Measurements from ENCODE around the gene SBF1. TPM values are rescaled to one million over a fixed set of nuclear protein-coding genes. Genes with fewer than 3 reads are reported as not detected.

SBF1 gene
- total RNA-seq, 4 donors from 2014 or later = 63.7 to 122 (median 64.4) TPM

GRCh38 chr22:50473855-50474671 lies 772 bp downstream of the SBF1 start:
- H3K9me3 ChIP-seq = no peaks in the 10 kb centered on the region
- H3K27me3 ChIP-seq = peaks cover 5% of the 10 kb centered on the region
- H3K4me3 ChIP-seq = peak overlapping the region; percentile 72 to 96
- peaks cover 0 to 8% of the 10 kb centered on the region in 2 donors for H3K36me3 ChIP-seq
- no peak for TF ChIP-seq EP300 (IDR thresholded peaks at IDR 0.05)
- no peak for TF ChIP-seq POLR2AphosphoS5 (IDR thresholded peaks at IDR 0.05)
- TF ChIP-seq CTCF (IDR thresholded peaks at IDR 0.05) = peak in 1 of 4 experiments; percentile 17
- no peak for TF ChIP-seq POLR2A (IDR thresholded peaks at IDR 0.05)
- H3K4me1 ChIP-seq = peaks cover 0 to 60% (median 48%) of the 10 kb centered on the region in 3 donors
- H3K27ac ChIP-seq = peak overlapping the region; percentile 44 to 94 (median 91)
- ATAC-seq = peak; percentile 30
- WGBS, 2 donors (ENCODE audit: low coverage in 1 of 2) = 0 to 2% methylated on average over 2 to 9 of the region's 62 CpGs

- Histone ChIP-seq H3K27ac (peak overlapping the region in 1 of 4 donors; percentile 7), H3K9me3 (no peaks in the 10 kb centered on the region), H3K36me3 (peaks cover 0 to 11% of the 10 kb centered on the region in 2 donors), H3K4me3 (peak overlapping the region in 1 of 2 donors; percentile 96), H3K4me1 (peaks cover 0 to 69% (median 48%) of the 10 kb centered on the region in 3 donors), H3K27me3 (no peaks in the 10 kb centered on the region)
- 94% methylated on average over 4 of the region's 6 CpGs; no CpG with 5 or more reads in 1 of the 2 donors for whole genome bisulfite sequencing, 2 donors (ENCODE audit: low coverage in 1 of 2)
- no peak for TF ChIP-seq CTCF (IDR thresholded peaks at IDR 0.05)
- no peak for TF ChIP-seq POLR2AphosphoS5 (IDR thresholded peaks at IDR 0.05)
- no peak for TF ChIP-seq POLR2A (IDR thresholded peaks at IDR 0.05)
- TF ChIP-seq EP300 (IDR thresholded peaks at IDR 0.05) = no peak
- no peak for ATAC-seq
Measured at GRCh38 chr22:50473088-50473487, 1.7 kb downstream of the SBF1 start.

- peaks cover 0 to 22% of the 10 kb centered on the region in 2 donors for H3K36me3 ChIP-seq
- no peak overlapping the region for H3K4me3 ChIP-seq
- no peaks in the 10 kb centered on the region for H3K9me3 ChIP-seq
- TF ChIP-seq POLR2AphosphoS5 (IDR thresholded peaks at IDR 0.05) = no peak
- TF ChIP-seq EP300 (IDR thresholded peaks at IDR 0.05) = no peak
- TF ChIP-seq CTCF (IDR thresholded peaks at IDR 0.05) = no peak
- no peak for TF ChIP-seq POLR2A (IDR thresholded peaks at IDR 0.05)
- H3K4me1 ChIP-seq = peaks cover 0 to 69% (median 48%) of the 10 kb centered on the region in 3 donors
- whole genome bisulfite sequencing, 2 donors (ENCODE audit: low coverage in 1 of 2) = no CpG with 5 or more reads among the region's 5 CpGs
- H3K27me3 ChIP-seq = no peaks in the 10 kb centered on the region
- no peak for ATAC-seq
- H3K27ac ChIP-seq = no peak overlapping the region
Measured at GRCh38 chr22:50471962-50472361, 2.9 kb downstream of the SBF1 start.

- Histone ChIP-seq H3K27me3 (no peaks in the 10 kb centered on the region), H3K4me1 (peaks cover 0 to 69% (median 48%) of the 10 kb centered on the region in 3 donors), H3K9me3 (no peaks in the 10 kb centered on the region), H3K27ac (no peak overlapping the region), H3K36me3 (peaks cover 0 to 29% of the 10 kb centered on the region in 2 donors), H3K4me3 (no peak overlapping the region)
- no peak for ATAC-seq
- TF ChIP-seq CTCF (IDR thresholded peaks at IDR 0.05) (no peak), POLR2A (IDR thresholded peaks at IDR 0.05) (no peak), EP300 (IDR thresholded peaks at IDR 0.05) (no peak), POLR2AphosphoS5 (IDR thresholded peaks at IDR 0.05) (no peak)
- no CpG with 5 or more reads among the region's 21 CpGs for WGBS, 2 donors (ENCODE audit: low coverage in 1 of 2)
Measured at GRCh38 chr22:50471197-50471847, 3.5 kb downstream of the SBF1 start.

Data from gastroesophageal sphincter (tissue), 4 donors.